Measurements from ENCODE around the gene PM20D2. TPM values are rescaled to one million over a fixed set of nuclear protein-coding genes. Genes with fewer than 3 reads are reported as not detected.

Gene PM20D2
- total and polyA plus RNA-seq, 2 of the 13 experiments (the other 11 are each of a cell fraction or from before 2014, with no cell fraction given) = 13.3 to 26.3 TPM

DNA sequence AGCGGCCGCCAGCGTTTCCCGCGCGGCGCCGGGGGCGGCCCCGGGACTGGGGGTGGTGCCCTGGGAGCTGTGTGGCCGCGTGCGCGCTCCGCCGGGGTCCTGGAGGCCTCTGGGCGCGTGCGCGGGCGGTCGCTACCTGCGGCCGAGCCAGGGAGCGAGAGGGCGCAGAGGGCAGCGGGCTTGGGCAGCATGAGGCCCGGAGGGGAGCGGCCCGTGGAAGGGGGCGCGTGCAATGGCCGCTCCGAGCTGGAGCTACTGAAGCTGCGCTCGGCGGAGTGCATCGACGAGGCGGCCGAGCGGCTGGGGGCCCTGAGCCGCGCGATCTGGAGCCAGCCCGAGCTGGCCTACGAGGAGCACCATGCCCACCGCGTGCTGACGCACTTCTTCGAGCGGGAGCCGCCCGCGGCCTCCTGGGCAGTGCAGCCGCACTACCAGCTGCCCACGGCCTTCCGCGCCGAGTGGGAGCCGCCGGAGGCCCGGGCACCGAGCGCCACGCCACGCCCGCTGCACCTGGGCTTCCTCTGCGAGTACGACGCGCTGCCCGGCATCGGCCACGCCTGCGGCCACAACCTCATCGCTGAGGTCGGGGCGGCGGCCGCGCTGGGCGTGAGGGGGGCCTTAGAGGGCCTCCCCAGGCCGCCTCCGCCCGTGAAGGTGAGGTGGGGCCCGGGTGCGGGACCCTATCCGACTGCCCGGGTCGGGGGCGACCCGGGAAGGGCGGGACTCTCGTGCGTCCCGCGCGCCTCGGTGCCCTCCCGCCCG lies at the start of gene PM20D2 (continued):
- TF ChIP-seq ARID5B (CRISPR knock-in tag; IDR thresholded peaks at IDR 0.05) (no peak), NCOA5 (CRISPR knock-in tag; IDR thresholded peaks at IDR 0.05) (no peak), ZNF543 (CRISPR knock-in tag; IDR thresholded peaks at IDR 0.05) (peak; percentile 80; the same call in 1 of the 2 replicates), ZMAT3 (CRISPR knock-in tag; conservative IDR thresholded peaks at IDR 0.05) (peak; percentile 68), TCF7L2 (IDR thresholded peaks at IDR 0.05; ENCODE audit: low read depth, low read length) (no peak), HMGXB3 (CRISPR knock-in tag; IDR thresholded peaks at IDR 0.05; ENCODE audit: borderline replicate concordance) (no peak), ZNF549 (CRISPR knock-in tag; IDR thresholded peaks at IDR 0.05) (no peak), GZF1 (CRISPR knock-in tag; IDR thresholded peaks at IDR 0.05) (no peak; the same call in 1 of the 2 replicates), HOXA5 (CRISPR knock-in tag; IDR thresholded peaks at IDR 0.05) (peak; percentile 9; the same call in 1 of the 2 replicates), RFX1 (IDR thresholded peaks at IDR 0.05) (no peak), TFDP1 (CRISPR knock-in tag; IDR thresholded peaks at IDR 0.05; ENCODE audit: borderline replicate concordance) (peak; percentile 88), ZNF782 (CRISPR knock-in tag; IDR thresholded peaks at IDR 0.05; ENCODE audit: borderline replicate concordance) (0 out of 2 replicates have a peak, but pooled peaks have one; percentile 51), ADNP (CRISPR knock-in tag; IDR thresholded peaks at IDR 0.05) (no peak), ZNF430 (CRISPR knock-in tag; IDR thresholded peaks at IDR 0.05) (peak; percentile 85; the same call in 1 of the 2 replicates), POLR2AphosphoS5 (IDR thresholded peaks at IDR 0.05; ENCODE audit: low read depth, low read length) (peak; percentile 68), TBX3 (IDR thresholded peaks at IDR 0.05; ENCODE audit: borderline replicate concordance) (no peak), BHLHE40 (IDR thresholded peaks at IDR 0.05; ENCODE audit: low read length) (no peak), SMAD3 (CRISPR knock-in tag; IDR thresholded peaks at IDR 0.05) (no peak), ZBTB21 (CRISPR knock-in tag; IDR thresholded peaks at IDR 0.05) (no peak), ARNT (IDR thresholded peaks at IDR 0.05) (no peak), ZMYM3 (CRISPR knock-in tag; IDR thresholded peaks at IDR 0.05) (no peak), ZNF644 (CRISPR knock-in tag; IDR thresholded peaks at IDR 0.05; ENCODE audit: low read depth) (no peak), JUNB (CRISPR knock-in tag; IDR thresholded peaks at IDR 0.05; ENCODE audit: borderline replicate concordance) (peak; percentile 16; the same call in 1 of the 2 replicates)

Measured in HepG2 (cell line).